SK-N-SH (cell line): Measurements from ENCODE around the gene NTRK2. TPM values are rescaled to one million over a fixed set of nuclear protein-coding genes. Genes with fewer than 3 reads are reported as not detected.

Experiments
- CTCF ChIA-PET: fragments of 300-600, 350-600 bp; formaldehyde crosslinking; extraction: SDS; loops from one replicate; lab custom pipeline; 2021; lab: Yijun Ruan, JAX
- POLR2A ChIA-PET: fragments of 350-600 bp; sonication (Branson Sonifier 250); formaldehyde crosslinking; extraction: SDS; loops from one replicate; lab custom pipeline; 2020; ENCODE audit warnings: antibody characterized with exemption, inconsistent platforms; lab: Yijun Ruan, JAX
- DNase-seq: peaks from one replicate; pipeline ENCODE4 v3.0.0; 2012
- H2AFZ ChIP-seq: fragments of 200-600 bp; sonication (generic); 2 replicates; pipeline ENCODE4 v1.8.1; 2016; ENCODE audit warnings: antibody characterized with exemption, mild to moderate bottlenecking, low read depth
- H3F3A ChIP-seq: fragments of 200-600 bp; sonication (generic); replicated peaks from 2 replicates; pipeline ENCODE3; 2016; ENCODE audit warnings: antibody characterized with exemption, mild to moderate bottlenecking; ENCODE audit not compliant: insufficient read depth
- H3K27ac ChIP-seq, 2 experiments: fragments of 200-500 bp in 1 of 2; fragments of 200-600 bp in 1 of 2; sonication (Bioruptor generic) in 1 of 2; sonication (generic), shearing (Covaris generic) in 1 of 2; 2 replicates each; pipeline versions ENCODE4 v1.5.1 to v1.6.1; 2014 to 2016; ENCODE audit warnings: low read depth in 2 of 2, inconsistent platforms in 1 of 2, low read length in 1 of 2, mild to moderate bottlenecking in 1 of 2, mixed read lengths in 1 of 2
- H3K27me3 ChIP-seq: fragments of 200-600 bp; sonication (generic), shearing (Covaris generic); 2 replicates; pipeline ENCODE4 v1.6.1; 2016; ENCODE audit warnings: mixed run types; ENCODE audit not compliant: insufficient read depth
- H3K36me3 ChIP-seq, 2 experiments: fragments of 200-500 bp in 1 of 2; fragments of 200-600 bp in 1 of 2; sonication (Bioruptor generic) in 1 of 2; sonication (generic) in 1 of 2; replicated peaks in 1 of 2; 2 replicates each; pipeline versions ENCODE3 to v1.5.1; 2014 to 2016; ENCODE audit warnings: low read length in 1 of 2, mild to moderate bottlenecking in 1 of 2; ENCODE audit not compliant: insufficient read depth in 2 of 2, control insufficient read depth in 1 of 2
- H3K4me1 ChIP-seq, 2 experiments: fragments of 200-500 bp in 1 of 2; fragments of 200-600 bp in 1 of 2; sonication (Bioruptor generic) in 1 of 2; sonication (generic), shearing (Covaris generic) in 1 of 2; 2 replicates each; pipeline versions ENCODE4 v1.5.1 to v1.6.1; 2014 to 2016; ENCODE audit warnings: low read depth in 1 of 2, low read length in 1 of 2, mixed run types in 1 of 2; ENCODE audit not compliant: insufficient read depth in 2 of 2, control insufficient read depth in 1 of 2
- H3K4me2 ChIP-seq: fragments of 200-600 bp; sonication (generic), shearing (Covaris generic); 2 replicates; pipeline ENCODE4 v1.6.1; 2017; ENCODE audit warnings: mixed run types
- H3K4me3 ChIP-seq, 2 experiments: fragments of 200-500 bp in 1 of 2; fragments of 200-600 bp in 1 of 2; sonication (Bioruptor generic) in 1 of 2; sonication (generic), shearing (Covaris generic) in 1 of 2; 2 replicates each; pipeline versions ENCODE4 v1.5.1 to v1.8.1; 2014 to 2016; ENCODE audit warnings: low read depth in 2 of 2, inconsistent platforms in 1 of 2, low read length in 1 of 2, mild to moderate bottlenecking in 1 of 2, mixed read lengths in 1 of 2, moderate library complexity in 1 of 2
- H3K79me2 ChIP-seq: fragments of 200-600 bp; sonication (generic); 2 replicates; pipeline ENCODE4 v1.8.1; 2017; ENCODE audit warnings: mild to moderate bottlenecking; ENCODE audit not compliant: insufficient read depth
- H3K9ac ChIP-seq: fragments of 200-600 bp; sonication (generic); 2 replicates; pipeline ENCODE4 v1.6.1; 2017; ENCODE audit warnings: mixed run types
- H3K9me2 ChIP-seq: fragments of 200-600 bp; sonication (generic); 2 replicates; pipeline ENCODE4 v1.6.1; 2017; ENCODE audit warnings: mixed run types
- H3K9me3 ChIP-seq: fragments of 200-600 bp; sonication (generic); 2 replicates; pipeline ENCODE4 v1.6.1; 2017; ENCODE audit warnings: mixed run types, mild to moderate bottlenecking, moderate library complexity
- H4K20me1 ChIP-seq: fragments of 200-600 bp; sonication (generic); 2 replicates; pipeline ENCODE4 v1.6.1; 2017; ENCODE audit warnings: mild to moderate bottlenecking, mixed run types; ENCODE audit not compliant: insufficient read depth
- CHD2 ChIP-seq: fragments of 150-350 bp; IDR thresholded peaks from 2 replicates; pipeline ENCODE4 v1.6.1; 2018; ENCODE audit warnings: low read length; ENCODE audit not compliant: partially characterized antibody
- CTCF ChIP-seq: fragments of 200-600 bp; sonication (generic); IDR thresholded peaks from 2 replicates; pipeline ENCODE4 v1.6.1; 2017; ENCODE audit warnings: antibody characterized with exemption, mild to moderate bottlenecking, moderate library complexity
- ELF1 ChIP-seq: IDR thresholded peaks from 2 replicates; pipeline ENCODE4 v1.4.0; 2012
- EZH2phosphoT487 ChIP-seq: fragments of 200-600 bp; sonication (generic); IDR thresholded peaks from 2 replicates; pipeline ENCODE4 v1.6.1; 2017; ENCODE audit warnings: low read depth, mixed run types, mild to moderate bottlenecking, antibody characterized with exemption, moderate library complexity, borderline replicate concordance
- FOSL2 ChIP-seq: IDR thresholded peaks from 2 replicates; pipeline ENCODE4 v1.4.0; 2012; ENCODE audit warnings: low read depth, mild to moderate bottlenecking, moderate library complexity, borderline replicate concordance
- FOXM1 ChIP-seq: IDR thresholded peaks from 2 replicates; pipeline ENCODE4 v1.4.0; 2012; ENCODE audit warnings: low read depth, mild to moderate bottlenecking
- IRF3 ChIP-seq: fragments of 150-350 bp; IDR thresholded peaks from 2 replicates; pipeline ENCODE4 v1.6.1; 2016; ENCODE audit warnings: mild to moderate bottlenecking, low read depth, low read length
- JUND ChIP-seq: IDR thresholded peaks from 2 replicates; pipeline ENCODE4 v1.4.0; 2012
- MAX ChIP-seq: IDR thresholded peaks from 2 replicates; pipeline ENCODE4 v1.4.0; 2012; ENCODE audit warnings: low read depth
- MEF2A ChIP-seq: IDR thresholded peaks from 2 replicates; pipeline ENCODE4 v1.4.0; 2012; ENCODE audit warnings: low read depth, borderline replicate concordance
- POLR2AphosphoS5 ChIP-seq: IDR thresholded peaks from 2 replicates; pipeline ENCODE4 v1.6.1; 2012; ENCODE audit warnings: low read depth, low read length
- RAD21 ChIP-seq: IDR thresholded peaks from 2 replicates; pipeline ENCODE4 v1.6.1; 2012; ENCODE audit warnings: mild to moderate bottlenecking, low read length
- RCOR1 ChIP-seq: fragments of 150-350 bp; IDR thresholded peaks from 2 replicates; pipeline ENCODE4 v1.6.1; 2017; ENCODE audit warnings: antibody characterized with exemption, low read length
- REST ChIP-seq: IDR thresholded peaks from 2 replicates; pipeline ENCODE4 v1.6.1; 2012; ENCODE audit warnings: mild to moderate bottlenecking, low read depth, low read length, moderate library complexity
- RFX5 ChIP-seq: IDR thresholded peaks from 2 replicates; pipeline ENCODE4 v1.6.1; 2012; ENCODE audit warnings: mild to moderate bottlenecking, improper control_type of control experiment, low read length
- SIN3A ChIP-seq: IDR thresholded peaks from 2 replicates; pipeline ENCODE4 v1.6.1; 2012; ENCODE audit warnings: low read depth, mild to moderate bottlenecking, low read length, moderate library complexity, borderline replicate concordance
- TAF1 ChIP-seq: IDR thresholded peaks from 2 replicates; pipeline ENCODE4 v1.6.1; 2012; ENCODE audit warnings: low read depth, mild to moderate bottlenecking, low read length, moderate library complexity, borderline replicate concordance
- TCF12 ChIP-seq: IDR thresholded peaks from 2 replicates; pipeline ENCODE4 v1.4.0; 2012
- ZBTB33 ChIP-seq: IDR thresholded peaks from 2 replicates; pipeline ENCODE4 v1.4.0; 2012; ENCODE audit warnings: low read depth, borderline replicate concordance
- WGBS: methylation state at CpG from one replicate; pipeline ENCODE4 v1.1.6; 2017; ENCODE audit warnings: low lambda C conversion rate; 5-methylcytosine and 5-hydroxymethylcytosine counted together
- polyA plus RNA-seq, 3 experiments: library from polyadenylated mRNA; depleted of rRNA; stranded (reverse); fragments of >200 nt; gene quantifications; 2 replicates each; pipeline ENCODE4 v1.2.3, GENCODE V29; 2012

NTRK2 gene
- polyA plus RNA-seq, 1 of the 3 experiments (the other 2 are of a cell fraction) = 0.05 TPM

- ChIA-PET CTCF (no interaction called here), POLR2A (no interaction called here)
- Histone ChIP-seq H3K27me3 (no peaks in the 10 kb centered on the region), H3K79me2 (no peaks in the 10 kb centered on the region), H3K27ac (no peak overlapping the region), H3K9me2 (no peaks in the 10 kb centered on the region), H3F3A (no peaks in the 10 kb centered on the region), H3K4me3 (no peak overlapping the region), H3K36me3 (no peaks in the 10 kb centered on the region), H4K20me1 (no peaks in the 10 kb centered on the region), H3K9ac (no peak overlapping the region), H3K9me3 (no peaks in the 10 kb centered on the region), H3K4me1 (no peaks in the 10 kb centered on the region; a peak in 1 of 4 replicates), H3K4me2 (no peak overlapping the region), H2AFZ (no peak overlapping the region)
- no peak for TF ChIP-seq MEF2A
- no peak for TF ChIP-seq ZBTB33
- no peak for TF ChIP-seq JUND
- no peak for TF ChIP-seq TAF1
- no peak for TF ChIP-seq POLR2AphosphoS5
- no peak for TF ChIP-seq TCF12
- no peak for TF ChIP-seq FOSL2
- TF ChIP-seq RAD21 = no peak
- no peak for TF ChIP-seq CTCF
- no peak for TF ChIP-seq EZH2phosphoT487
- TF ChIP-seq CHD2 = no peak
- TF ChIP-seq RFX5 = no peak
- TF ChIP-seq FOXM1 = no peak
- TF ChIP-seq MAX = no peak
- no peak for TF ChIP-seq IRF3
- TF ChIP-seq SIN3A = no peak
- no peak for TF ChIP-seq ELF1
- no peak for TF ChIP-seq REST
- no peak for TF ChIP-seq RCOR1
- 40% methylated on average over 4 of the region's 4 CpGs for WGBS
- DNase-seq = no peak
Observed at GRCh38 chr9:84831377-84831776, 161.8 kb downstream of the NTRK2 start.
